ENCODE data around the gene PRKCH. TPM values are rescaled to one million over a fixed set of nuclear protein-coding genes. Genes with fewer than 3 reads are reported as not detected.
"Not testable (repeated sequence)": the region's sequence is repeated elsewhere in the genome, so short reads cannot be mapped to it uniquely, and the experiment has no call there.

Gene PRKCH
- total and polyA plus RNA-seq, 2 donors from 2014 or later = 8.3 to 47.0 TPM

DNA sequence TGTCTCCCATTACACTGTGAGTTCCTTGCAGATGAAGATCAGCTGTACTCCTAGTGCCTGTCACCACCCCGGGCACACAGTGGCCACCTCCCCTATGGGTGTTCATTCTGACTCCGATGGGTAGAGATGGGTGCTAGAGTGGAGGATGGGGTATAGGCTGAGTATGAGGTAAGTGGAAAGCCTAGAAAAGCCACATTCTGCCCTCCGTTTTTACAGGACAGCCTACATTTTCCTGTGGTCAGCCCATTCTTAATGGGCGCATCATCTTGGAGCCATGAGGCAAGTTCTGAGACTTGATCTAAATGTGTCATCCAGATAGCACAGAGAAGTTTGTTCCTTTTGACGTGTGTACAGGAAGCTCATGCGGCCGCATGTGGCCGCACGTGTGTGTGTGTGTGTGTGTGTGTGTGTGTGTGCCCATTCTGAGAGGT lies 207.2 kb downstream of the PRKCH start:
- H3K27ac ChIP-seq (ENCODE audit: low read depth in 2 of 2, low read length in 2 of 2) = no peak overlapping the region
- TF ChIP-seq, protein P1, sequence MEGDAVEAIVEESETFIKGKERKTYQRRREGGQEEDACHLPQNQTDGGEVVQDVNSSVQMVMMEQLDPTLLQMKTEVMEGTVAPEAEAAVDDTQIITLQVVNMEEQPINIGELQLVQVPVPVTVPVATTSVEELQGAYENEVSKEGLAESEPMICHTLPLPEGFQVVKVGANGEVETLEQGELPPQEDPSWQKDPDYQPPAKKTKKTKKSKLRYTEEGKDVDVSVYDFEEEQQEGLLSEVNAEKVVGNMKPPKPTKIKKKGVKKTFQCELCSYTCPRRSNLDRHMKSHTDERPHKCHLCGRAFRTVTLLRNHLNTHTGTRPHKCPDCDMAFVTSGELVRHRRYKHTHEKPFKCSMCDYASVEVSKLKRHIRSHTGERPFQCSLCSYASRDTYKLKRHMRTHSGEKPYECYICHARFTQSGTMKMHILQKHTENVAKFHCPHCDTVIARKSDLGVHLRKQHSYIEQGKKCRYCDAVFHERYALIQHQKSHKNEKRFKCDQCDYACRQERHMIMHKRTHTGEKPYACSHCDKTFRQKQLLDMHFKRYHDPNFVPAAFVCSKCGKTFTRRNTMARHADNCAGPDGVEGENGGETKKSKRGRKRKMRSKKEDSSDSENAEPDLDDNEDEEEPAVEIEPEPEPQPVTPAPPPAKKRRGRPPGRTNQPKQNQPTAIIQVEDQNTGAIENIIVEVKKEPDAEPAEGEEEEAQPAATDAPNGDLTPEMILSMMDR (IDR thresholded peaks at IDR 0.05; ENCODE audit: borderline replicate concordance, extremely low read depth, insufficient read depth) = no peak
- intact Hi-C loops (cut with DNase I) = no loop called here
- H3K36me3 ChIP-seq (ENCODE audit: control insufficient read depth in 2 of 3, insufficient read depth in 3 of 3, low read length in 3 of 3) = no peaks in the 10 kb centered on the region
- DNase-seq (no peak), FAIRE-seq (no peak)
- H3K4me1 ChIP-seq (ENCODE audit: control insufficient read depth in 2 of 3, insufficient read depth in 2 of 3, low read depth in 1 of 3, low read length in 3 of 3) = peaks cover 0 to 35% (median 34%) of the 10 kb centered on the region in 3 donors
- H3K9ac ChIP-seq (ENCODE audit: low read length in 3 of 3) = no peak overlapping the region
- H3K4me3 ChIP-seq (ENCODE audit: low read length in 3 of 3) = no peak overlapping the region
- H3K27me3 ChIP-seq (ENCODE audit: control insufficient read depth, insufficient read depth, low read length) = no peaks in the 10 kb centered on the region
- no peaks in the 10 kb centered on the region for H3K9me3 ChIP-seq (ENCODE audit: control insufficient read depth in 2 of 3, insufficient read depth in 1 of 3, low read length in 3 of 3)

DNA sequence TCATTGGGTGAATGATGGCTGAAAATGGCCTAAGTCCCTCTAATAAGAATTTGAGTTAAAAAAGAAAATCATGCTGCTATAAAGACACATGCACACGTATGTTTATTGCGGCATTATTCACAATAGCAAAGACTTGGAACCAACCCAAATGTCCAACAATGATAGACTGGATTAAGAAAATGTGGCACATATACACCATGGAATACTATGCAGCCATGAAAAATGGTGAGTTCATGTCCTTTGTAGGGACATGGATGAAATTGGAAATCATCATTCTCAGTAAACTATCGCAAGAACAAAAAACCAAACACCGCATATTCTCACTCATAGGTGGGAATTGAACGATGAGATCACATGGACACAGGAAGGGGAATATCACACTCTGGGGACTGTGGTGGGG lies 208.0 kb downstream of the PRKCH start:
- DNase-seq; H3K4me3 ChIP-seq (ENCODE audit: low read length in 3 of 3); H3K9ac ChIP-seq (ENCODE audit: low read length in 3 of 3); intact Hi-C loops (cut with DNase I); H3K27ac ChIP-seq (ENCODE audit: low read depth in 2 of 2, low read length in 2 of 2); H3K27me3 ChIP-seq (ENCODE audit: control insufficient read depth, insufficient read depth, low read length); H3K36me3 ChIP-seq (ENCODE audit: control insufficient read depth in 2 of 3, insufficient read depth in 3 of 3, low read length in 3 of 3); FAIRE-seq; H3K9me3 ChIP-seq (ENCODE audit: control insufficient read depth in 2 of 3, insufficient read depth in 1 of 3, low read length in 3 of 3): not testable (repeated sequence)
- H3K4me1 ChIP-seq (ENCODE audit: control insufficient read depth in 2 of 3, insufficient read depth in 2 of 3, low read depth in 1 of 3, low read length in 3 of 3) = peaks cover 0 to 32% (median 29%) of the 10 kb centered on the region in 3 donors

DNA sequence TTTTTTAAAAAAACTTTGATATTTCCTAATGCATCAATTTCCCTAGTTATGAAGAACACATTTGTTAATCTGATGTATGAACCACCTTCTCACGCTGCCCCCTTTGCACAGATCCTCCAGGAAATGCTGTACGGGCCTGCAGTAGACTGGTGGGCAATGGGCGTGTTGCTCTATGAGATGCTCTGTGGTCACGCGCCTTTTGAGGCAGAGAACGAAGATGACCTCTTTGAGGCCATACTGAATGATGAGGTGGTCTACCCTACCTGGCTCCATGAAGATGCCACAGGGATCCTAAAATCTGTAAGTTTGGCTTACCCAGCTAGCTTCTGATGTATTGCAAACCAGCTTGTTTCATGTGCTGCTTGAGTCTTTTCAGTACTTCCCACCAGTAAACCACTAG lies 208.9 kb downstream of the PRKCH start:
- no peak overlapping the region for H3K27ac ChIP-seq (ENCODE audit: low read depth in 2 of 2, low read length in 2 of 2)
- TF ChIP-seq, protein P1 (IDR thresholded peaks at IDR 0.05; ENCODE audit: borderline replicate concordance, extremely low read depth, insufficient read depth) = no peak
- no peak for DNase-seq
- H3K4me1 ChIP-seq (ENCODE audit: control insufficient read depth in 2 of 3, insufficient read depth in 2 of 3, low read depth in 1 of 3, low read length in 3 of 3) = peaks cover 0 to 27% (median 22%) of the 10 kb centered on the region in 3 donors
- FAIRE-seq = no peak
- H3K9me3 ChIP-seq (ENCODE audit: control insufficient read depth in 2 of 3, insufficient read depth in 1 of 3, low read length in 3 of 3) = no peaks in the 10 kb centered on the region
- intact Hi-C loops (cut with DNase I) = no loop called here
- H3K4me3 ChIP-seq (ENCODE audit: low read length in 3 of 3) = no peak overlapping the region
- H3K9ac ChIP-seq (ENCODE audit: low read length in 3 of 3) = no peak overlapping the region
- no peaks in the 10 kb centered on the region for H3K36me3 ChIP-seq (ENCODE audit: control insufficient read depth in 2 of 3, insufficient read depth in 3 of 3, low read length in 3 of 3)
- H3K27me3 ChIP-seq (ENCODE audit: control insufficient read depth, insufficient read depth, low read length) = no peaks in the 10 kb centered on the region

DNA sequence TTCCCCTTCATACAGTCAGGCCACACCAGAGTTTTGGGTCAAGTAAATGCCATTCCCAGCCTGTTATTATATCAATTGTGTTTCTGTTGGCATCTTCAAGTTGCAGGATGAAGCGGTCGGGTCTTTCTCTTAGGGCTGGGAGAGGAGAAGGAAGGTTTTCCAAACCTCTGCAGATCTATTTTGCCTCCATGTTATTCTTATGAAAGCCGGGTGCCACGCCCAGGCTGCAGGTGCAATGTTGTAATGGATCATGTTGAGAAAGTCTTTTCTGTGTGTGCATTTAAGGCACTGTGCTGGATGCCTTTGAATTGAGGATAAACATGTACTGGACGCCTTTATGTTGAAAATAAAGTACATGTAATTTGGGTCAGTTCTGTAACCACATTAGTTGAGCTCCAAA lies 209.5 kb downstream of the PRKCH start:
- Histone ChIP-seq H3K27me3 (ENCODE audit: control insufficient read depth, insufficient read depth, low read length) (no peaks in the 10 kb centered on the region), H3K27ac (ENCODE audit: low read depth in 2 of 2, low read length in 2 of 2) (no peak overlapping the region), H3K4me1 (ENCODE audit: control insufficient read depth in 2 of 3, insufficient read depth in 2 of 3, low read depth in 1 of 3, low read length in 3 of 3) (peaks cover 0 to 23% (median 18%) of the 10 kb centered on the region in 3 donors), H3K36me3 (ENCODE audit: control insufficient read depth in 2 of 3, insufficient read depth in 3 of 3, low read length in 3 of 3) (no peaks in the 10 kb centered on the region), H3K4me3 (ENCODE audit: low read length in 3 of 3) (no peak overlapping the region), H3K9ac (ENCODE audit: low read length in 3 of 3) (no peak overlapping the region), H3K9me3 (ENCODE audit: control insufficient read depth in 2 of 3, insufficient read depth in 1 of 3, low read length in 3 of 3) (no peaks in the 10 kb centered on the region)
- no peak for FAIRE-seq
- intact Hi-C loops (cut with DNase I) = no loop called here
- TF ChIP-seq, protein P1 (IDR thresholded peaks at IDR 0.05; ENCODE audit: borderline replicate concordance, extremely low read depth, insufficient read depth) = no peak
- DNase-seq = no peak

All from kidney (tissue), 14 donors.